ENCODE data around the gene GPR27.

- TF ChIP-seq CTCF (IDR thresholded peaks at IDR 0.05; ENCODE audit: poor library complexity), result no peak
- TF ChIP-seq EZH2 (IDR thresholded peaks at IDR 0.05; ENCODE audit: borderline replicate concordance), result no peak
Observed at GRCh38 chr3:71708476-71709105, 45.1 kb upstream of the GPR27 start.

Measured in hepatocyte (in vitro differentiated cells).